Lower lobe of right lung (tissue), 2 donors: ENCODE measurements around the gene RABL3. TPM values are rescaled to one million over a fixed set of nuclear protein-coding genes. Genes with fewer than 3 reads are reported as not detected.
A peak's percentile ranks its signal among the peaks of the same experiment; 100 is the strongest.
"Not testable (repeated sequence)": the region's sequence is repeated elsewhere in the genome, so short reads cannot be mapped to it uniquely, and the experiment has no call there.

Experiments
- ATAC-seq, 2 donors: fragments of 200-7000 bp; cut with Tn5 transposase; one replicate each; pipeline ENCODE4 v1.9.1; 2020 to 2022; ENCODE audit warnings: mild to moderate bottlenecking in 2 of 2, moderate library complexity in 2 of 2
- DNase-seq: peaks from one replicate; pipeline ENCODE4 v3.0.0-alpha.2; 2020
- H3K27ac ChIP-seq: fragments of 200-600 bp; one replicate; pipeline ENCODE4 v1.8.0; 2022
- H3K27me3 ChIP-seq: fragments of 200-600 bp; one replicate; pipeline ENCODE4 v1.8.0; 2022; ENCODE audit warnings: low read depth
- H3K36me3 ChIP-seq: fragments of 200-600 bp; one replicate; pipeline ENCODE4 v1.8.0; 2022; ENCODE audit warnings: mild to moderate bottlenecking
- H3K4me1 ChIP-seq: fragments of 200-600 bp; one replicate; pipeline ENCODE4 v1.8.0; 2022
- H3K4me3 ChIP-seq: fragments of 200-600 bp; one replicate; pipeline ENCODE4 v1.8.0; 2022; ENCODE audit warnings: mild to moderate bottlenecking
- H3K9me3 ChIP-seq: fragments of 200-600 bp; one replicate; pipeline ENCODE4 v1.8.0; 2022
- intact Hi-C: fragments of 100-400 bp; cut with DNase I; formaldehyde crosslinking; loops from one replicate; pipeline ENCODE4 v1.11.0; 2022
- total RNA-seq: library from RNA; stranded (reverse); fragmentation: NEBNext Ultra II Directional; extraction: Animal tissue kit (Norgen Biotek cat#: 25700); gene quantifications from one replicate; pipeline ENCODE4 v1.2.1, GENCODE V29; 2021
- TF ChIP-seq, protein P1 (sequence below): fragments of 200-600 bp; IDR thresholded peaks from one replicate; pipeline ENCODE4 v1.8.0; 2022; ENCODE audit warnings: antibody characterized with exemption, mild to moderate bottlenecking
- donor health status: DM: no; HTN: yes; CAD: no; lungs with severe emphysema.

RABL3 gene
- total RNA-seq, 1 donor from 2014 or later: 24.5 TPM

DNA sequence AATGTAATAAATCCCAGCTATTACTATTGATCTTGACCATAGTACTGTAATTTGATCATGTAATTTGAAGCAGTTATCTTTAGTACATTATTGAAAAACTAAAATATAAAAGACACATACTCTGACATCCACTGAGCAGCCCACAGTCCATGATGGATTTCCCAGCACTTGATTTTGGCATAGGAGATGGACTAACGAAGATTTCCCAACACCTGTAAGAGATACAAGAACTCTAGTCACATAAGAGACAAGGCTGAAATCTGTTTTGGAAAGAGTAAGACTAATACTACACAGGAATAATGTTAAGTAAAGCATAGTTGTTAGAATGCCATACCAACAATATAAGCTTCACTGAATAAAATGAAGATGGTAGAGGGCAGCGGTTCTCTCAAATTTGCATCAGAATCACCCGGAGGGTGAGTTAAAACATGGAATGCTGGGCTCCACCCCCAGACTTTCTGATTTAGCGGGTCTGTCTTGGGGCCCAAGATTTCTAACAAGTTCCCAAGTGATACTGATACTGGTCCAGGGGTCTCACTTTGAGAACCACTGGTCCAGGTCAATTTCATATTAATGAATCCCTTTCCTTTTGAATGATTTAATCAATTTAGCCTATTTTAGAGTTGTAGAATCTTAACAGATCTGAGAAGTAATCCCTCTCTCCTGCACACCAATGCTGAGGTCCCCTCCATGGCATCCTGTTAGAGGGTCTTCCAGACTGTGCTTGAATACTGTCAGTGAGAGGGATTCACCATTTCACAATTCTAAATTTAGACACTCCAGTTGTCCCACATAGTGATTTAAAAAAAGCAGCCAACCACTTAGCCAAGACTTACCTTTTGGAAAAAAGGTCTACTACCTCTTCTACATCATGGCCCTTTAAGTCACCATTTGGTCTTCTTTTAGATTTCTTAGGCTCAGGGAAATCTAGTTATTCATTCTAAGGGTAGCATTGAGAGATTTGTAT is 11.5 kb downstream of the RABL3 start:
- no peak for DNase-seq
- no peak for ATAC-seq

DNA sequence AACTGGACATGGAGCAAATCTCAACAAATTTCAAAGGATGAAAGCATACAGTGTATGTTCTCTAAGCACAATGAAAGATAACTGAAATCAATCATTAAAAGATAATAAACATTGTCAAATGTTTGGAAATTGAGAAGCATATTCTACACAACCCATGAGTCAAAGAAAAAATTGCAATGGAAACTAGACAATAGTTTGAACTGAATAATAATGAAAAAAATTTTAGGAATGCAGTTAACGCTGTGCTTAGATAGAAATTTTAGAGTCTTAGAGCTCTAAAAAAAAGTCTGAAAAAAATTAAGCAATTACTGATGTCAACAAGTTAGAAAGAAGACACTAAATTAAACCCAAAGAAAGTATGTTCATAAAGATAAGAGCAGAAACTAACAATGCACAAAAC is 15.5 kb downstream of the RABL3 start:
- TF ChIP-seq, protein P1, sequence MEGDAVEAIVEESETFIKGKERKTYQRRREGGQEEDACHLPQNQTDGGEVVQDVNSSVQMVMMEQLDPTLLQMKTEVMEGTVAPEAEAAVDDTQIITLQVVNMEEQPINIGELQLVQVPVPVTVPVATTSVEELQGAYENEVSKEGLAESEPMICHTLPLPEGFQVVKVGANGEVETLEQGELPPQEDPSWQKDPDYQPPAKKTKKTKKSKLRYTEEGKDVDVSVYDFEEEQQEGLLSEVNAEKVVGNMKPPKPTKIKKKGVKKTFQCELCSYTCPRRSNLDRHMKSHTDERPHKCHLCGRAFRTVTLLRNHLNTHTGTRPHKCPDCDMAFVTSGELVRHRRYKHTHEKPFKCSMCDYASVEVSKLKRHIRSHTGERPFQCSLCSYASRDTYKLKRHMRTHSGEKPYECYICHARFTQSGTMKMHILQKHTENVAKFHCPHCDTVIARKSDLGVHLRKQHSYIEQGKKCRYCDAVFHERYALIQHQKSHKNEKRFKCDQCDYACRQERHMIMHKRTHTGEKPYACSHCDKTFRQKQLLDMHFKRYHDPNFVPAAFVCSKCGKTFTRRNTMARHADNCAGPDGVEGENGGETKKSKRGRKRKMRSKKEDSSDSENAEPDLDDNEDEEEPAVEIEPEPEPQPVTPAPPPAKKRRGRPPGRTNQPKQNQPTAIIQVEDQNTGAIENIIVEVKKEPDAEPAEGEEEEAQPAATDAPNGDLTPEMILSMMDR: no peak
- H3K27ac ChIP-seq: no peak overlapping the region
- H3K27me3 ChIP-seq: no peaks in the 10 kb centered on the region
- ATAC-seq (no peak), DNase-seq (no peak)
- intact Hi-C loops: no loop called here
- H3K4me1 ChIP-seq: no peaks in the 10 kb centered on the region
- H3K9me3 ChIP-seq: no peaks in the 10 kb centered on the region
- no peak overlapping the region for H3K4me3 ChIP-seq
- H3K36me3 ChIP-seq: peaks cover 5% of the 10 kb centered on the region

More for the DNA sequence above, 11.5 kb downstream of the RABL3 start:
- H3K27ac ChIP-seq: no peak overlapping the region
- no peaks in the 10 kb centered on the region for H3K4me1 ChIP-seq
- H3K36me3 ChIP-seq: peaks cover 4% of the 10 kb centered on the region
- no peak overlapping the region for H3K4me3 ChIP-seq
- intact Hi-C loops: no loop called here
- H3K9me3 ChIP-seq: peaks cover 5% of the 10 kb centered on the region
- TF ChIP-seq, protein P1: no peak
- no peaks in the 10 kb centered on the region for H3K27me3 ChIP-seq

- H3K36me3 ChIP-seq, H3K27me3 ChIP-seq, H3K9me3 ChIP-seq, intact Hi-C loops, ATAC-seq: not testable (repeated sequence)
- peak; percentile 89 for DNase-seq
- Histone ChIP-seq H3K27ac (peak overlapping the region; percentile 68), H3K4me3 (peak overlapping the region; percentile 57), H3K4me1 (peaks cover 12% of the 10 kb centered on the region)
Measured at GRCh38 chr3:120719167-120719834, 23.0 kb downstream of the RABL3 start.

- DNase-seq: no peak
- ATAC-seq: no peak
- TF ChIP-seq, protein P1: no peak
Measured at GRCh38 chr3:120713262-120713661, 29.1 kb downstream of the RABL3 start.

DNA sequence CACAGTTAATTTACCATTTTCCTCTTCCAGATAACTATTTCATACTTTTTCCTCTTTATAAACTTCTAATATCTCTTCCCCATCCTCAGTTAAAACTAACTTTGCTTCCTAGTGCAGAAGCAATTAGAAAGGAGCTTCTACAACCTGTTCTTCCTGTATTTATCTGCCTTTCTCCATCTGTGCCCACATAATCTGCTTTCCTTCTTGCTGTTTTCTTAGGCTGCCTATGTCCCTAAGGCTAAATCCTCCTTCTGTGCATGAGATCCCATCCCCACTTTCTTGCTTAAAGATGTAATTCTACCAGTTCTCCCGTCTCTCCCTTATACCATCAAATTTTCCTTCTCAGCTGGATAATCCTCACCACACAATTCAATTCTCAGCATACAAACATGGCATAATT is 31.9 kb downstream of the RABL3 start:
- DNase-seq: no peak
- H3K9me3 ChIP-seq: no peaks in the 10 kb centered on the region
- TF ChIP-seq, protein P1: no peak
- no peak overlapping the region for H3K4me3 ChIP-seq
- ATAC-seq: no peak
- H3K36me3 ChIP-seq: peaks cover 12% of the 10 kb centered on the region
- intact Hi-C loops: no loop called here
- no peak overlapping the region for H3K27ac ChIP-seq
- H3K27me3 ChIP-seq: no peaks in the 10 kb centered on the region
- no peaks in the 10 kb centered on the region for H3K4me1 ChIP-seq

More at GRCh38 chr3:120713262-120713661, 29.1 kb downstream of the RABL3 start:
- H3K9me3 ChIP-seq: no peaks in the 10 kb centered on the region
- intact Hi-C loops: no loop called here
- no peak overlapping the region for H3K4me3 ChIP-seq
- peaks cover 12% of the 10 kb centered on the region for H3K36me3 ChIP-seq
- H3K4me1 ChIP-seq: no peaks in the 10 kb centered on the region
- no peak overlapping the region for H3K27ac ChIP-seq
- no peaks in the 10 kb centered on the region for H3K27me3 ChIP-seq
